Measurements from ENCODE around the gene HAGH.

HAGH gene

DNA sequence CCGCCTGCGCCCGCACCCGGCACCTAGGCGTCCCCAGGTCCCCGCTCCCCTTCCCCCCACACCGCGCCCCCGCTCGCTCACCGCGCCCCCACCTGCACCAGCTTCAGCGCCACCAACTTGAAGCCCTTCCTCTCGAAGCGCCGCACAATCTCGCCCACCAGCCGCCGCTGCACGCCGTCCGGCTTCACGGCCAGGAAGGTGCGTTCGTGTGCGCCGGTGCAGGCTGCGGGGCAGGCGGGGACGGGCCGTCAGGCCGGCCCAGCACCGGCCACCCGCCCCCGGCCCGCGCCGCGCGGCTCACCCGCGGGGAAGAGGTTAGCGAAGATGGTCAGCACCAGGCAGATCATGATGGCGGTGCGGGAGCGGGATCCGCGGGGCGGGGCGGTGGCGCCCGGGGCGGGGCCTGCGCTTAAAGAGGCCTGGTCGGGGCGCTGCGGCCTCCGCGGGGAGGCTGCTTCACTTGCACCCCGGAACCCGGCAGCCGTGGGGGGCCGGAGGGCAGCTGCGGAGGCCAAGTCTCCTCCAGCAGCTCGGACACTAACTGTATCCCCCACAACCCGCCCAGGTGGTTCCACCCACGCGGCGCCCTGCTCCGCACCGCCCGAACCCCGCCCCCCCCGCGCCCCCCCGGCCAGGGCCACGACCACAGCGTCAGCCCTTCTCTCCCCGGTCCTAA lies 55.3 kb downstream of the HAGH start, which contains the start of gene NME3:
NME3 (minus strand) TSS at position 356 of the 676 bp plus-strand sequence; CDS start at position 347, 9 bp downstream.
- Histone ChIP-seq H3K4me3 (ENCODE audit: low read depth, low read length) (peak within 1 kb of the TSS; percentile 95), H3K36me3 (ENCODE audit: control insufficient read depth in 2 of 2, insufficient read depth in 1 of 2, low read length in 2 of 2) (peaks cover 0 to 76% of the 10 kb centered on the region in 2 experiments; a peak in 1 of 3 replicates), H3K9me3 (ENCODE audit: control insufficient read depth, insufficient read depth, low read depth, low read length) (no peaks in the 10 kb centered on the region), H3K4me1 (ENCODE audit: control insufficient read depth, insufficient read depth, low read length) (peaks cover 9% of the 10 kb centered on the region), H3K27ac (ENCODE audit: extremely low read depth, low read depth, low read length) (peak within 1 kb of the TSS; percentile 94)
- TF ChIP-seq, protein P1, sequence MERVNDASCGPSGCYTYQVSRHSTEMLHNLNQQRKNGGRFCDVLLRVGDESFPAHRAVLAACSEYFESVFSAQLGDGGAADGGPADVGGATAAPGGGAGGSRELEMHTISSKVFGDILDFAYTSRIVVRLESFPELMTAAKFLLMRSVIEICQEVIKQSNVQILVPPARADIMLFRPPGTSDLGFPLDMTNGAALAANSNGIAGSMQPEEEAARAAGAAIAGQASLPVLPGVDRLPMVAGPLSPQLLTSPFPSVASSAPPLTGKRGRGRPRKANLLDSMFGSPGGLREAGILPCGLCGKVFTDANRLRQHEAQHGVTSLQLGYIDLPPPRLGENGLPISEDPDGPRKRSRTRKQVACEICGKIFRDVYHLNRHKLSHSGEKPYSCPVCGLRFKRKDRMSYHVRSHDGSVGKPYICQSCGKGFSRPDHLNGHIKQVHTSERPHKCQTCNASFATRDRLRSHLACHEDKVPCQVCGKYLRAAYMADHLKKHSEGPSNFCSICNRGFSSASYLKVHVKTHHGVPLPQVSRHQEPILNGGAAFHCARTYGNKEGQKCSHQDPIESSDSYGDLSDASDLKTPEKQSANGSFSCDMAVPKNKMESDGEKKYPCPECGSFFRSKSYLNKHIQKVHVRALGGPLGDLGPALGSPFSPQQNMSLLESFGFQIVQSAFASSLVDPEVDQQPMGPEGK (tag by site-specific recombination; IDR thresholded peaks at IDR 0.05): peak; percentile 88
- TF ChIP-seq ZNF423 (tag by site-specific recombination; IDR thresholded peaks at IDR 0.05) (peak; percentile 89), ZNF146 (tag by site-specific recombination; IDR thresholded peaks at IDR 0.05) (0 out of 2 replicates have a peak, but pooled peaks have one; percentile 33), KLF10 (tag by site-specific recombination; IDR thresholded peaks at IDR 0.05) (peak; percentile 55; the same call in 1 of the 2 replicates), HOXC10 (CRISPR knock-in tag; IDR thresholded peaks at IDR 0.05) (no peak), ZFHX2 (tag by site-specific recombination; conservative IDR thresholded peaks at IDR 0.05) (peak; percentile 60; the same call in 1 of the 2 replicates), KLF8 (tag by site-specific recombination; IDR thresholded peaks at IDR 0.05) (peak; percentile 87), IKZF3 (tag by site-specific recombination; IDR thresholded peaks at IDR 0.05) (0 out of 2 replicates have a peak, but pooled peaks have one; percentile 5), EGR2 (tag by site-specific recombination; IDR thresholded peaks at IDR 0.05; ENCODE audit: low read depth) (peak; percentile 30; the same call in 1 of the 2 replicates), ZSCAN23 (tag by site-specific recombination; IDR thresholded peaks at IDR 0.05) (no peak), ZNF664 (tag by site-specific recombination; IDR thresholded peaks at IDR 0.05) (no peak), SP3 (tag by site-specific recombination; IDR thresholded peaks at IDR 0.05) (peak; percentile 74), KLF9 (tag by site-specific recombination; IDR thresholded peaks at IDR 0.05; ENCODE audit: low read depth) (peak; percentile 83), ZNF223 (tag by site-specific recombination; IDR thresholded peaks at IDR 0.05) (no peak), GLIS2 (tag by site-specific recombination; IDR thresholded peaks at IDR 0.05) (peak; percentile 86), GLIS1 (tag by site-specific recombination; IDR thresholded peaks at IDR 0.05) (peak; percentile 88), SP2 (tag by site-specific recombination; IDR thresholded peaks at IDR 0.05) (peak; percentile 44), ZFP69B (tag by site-specific recombination; IDR thresholded peaks at IDR 0.05) (peak; percentile 96), ZBTB20 (tag by site-specific recombination; IDR thresholded peaks at IDR 0.05) (peak; percentile 9; the same call in 1 of the 2 replicates), FEZF1 (tag by site-specific recombination; IDR thresholded peaks at IDR 0.05) (no peak)
- TF ChIP-seq, protein P2, sequence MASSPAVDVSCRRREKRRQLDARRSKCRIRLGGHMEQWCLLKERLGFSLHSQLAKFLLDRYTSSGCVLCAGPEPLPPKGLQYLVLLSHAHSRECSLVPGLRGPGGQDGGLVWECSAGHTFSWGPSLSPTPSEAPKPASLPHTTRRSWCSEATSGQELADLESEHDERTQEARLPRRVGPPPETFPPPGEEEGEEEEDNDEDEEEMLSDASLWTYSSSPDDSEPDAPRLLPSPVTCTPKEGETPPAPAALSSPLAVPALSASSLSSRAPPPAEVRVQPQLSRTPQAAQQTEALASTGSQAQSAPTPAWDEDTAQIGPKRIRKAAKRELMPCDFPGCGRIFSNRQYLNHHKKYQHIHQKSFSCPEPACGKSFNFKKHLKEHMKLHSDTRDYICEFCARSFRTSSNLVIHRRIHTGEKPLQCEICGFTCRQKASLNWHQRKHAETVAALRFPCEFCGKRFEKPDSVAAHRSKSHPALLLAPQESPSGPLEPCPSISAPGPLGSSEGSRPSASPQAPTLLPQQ (tag by site-specific recombination; IDR thresholded peaks at IDR 0.05): peak; percentile 97
- TF ChIP-seq, protein P3, sequence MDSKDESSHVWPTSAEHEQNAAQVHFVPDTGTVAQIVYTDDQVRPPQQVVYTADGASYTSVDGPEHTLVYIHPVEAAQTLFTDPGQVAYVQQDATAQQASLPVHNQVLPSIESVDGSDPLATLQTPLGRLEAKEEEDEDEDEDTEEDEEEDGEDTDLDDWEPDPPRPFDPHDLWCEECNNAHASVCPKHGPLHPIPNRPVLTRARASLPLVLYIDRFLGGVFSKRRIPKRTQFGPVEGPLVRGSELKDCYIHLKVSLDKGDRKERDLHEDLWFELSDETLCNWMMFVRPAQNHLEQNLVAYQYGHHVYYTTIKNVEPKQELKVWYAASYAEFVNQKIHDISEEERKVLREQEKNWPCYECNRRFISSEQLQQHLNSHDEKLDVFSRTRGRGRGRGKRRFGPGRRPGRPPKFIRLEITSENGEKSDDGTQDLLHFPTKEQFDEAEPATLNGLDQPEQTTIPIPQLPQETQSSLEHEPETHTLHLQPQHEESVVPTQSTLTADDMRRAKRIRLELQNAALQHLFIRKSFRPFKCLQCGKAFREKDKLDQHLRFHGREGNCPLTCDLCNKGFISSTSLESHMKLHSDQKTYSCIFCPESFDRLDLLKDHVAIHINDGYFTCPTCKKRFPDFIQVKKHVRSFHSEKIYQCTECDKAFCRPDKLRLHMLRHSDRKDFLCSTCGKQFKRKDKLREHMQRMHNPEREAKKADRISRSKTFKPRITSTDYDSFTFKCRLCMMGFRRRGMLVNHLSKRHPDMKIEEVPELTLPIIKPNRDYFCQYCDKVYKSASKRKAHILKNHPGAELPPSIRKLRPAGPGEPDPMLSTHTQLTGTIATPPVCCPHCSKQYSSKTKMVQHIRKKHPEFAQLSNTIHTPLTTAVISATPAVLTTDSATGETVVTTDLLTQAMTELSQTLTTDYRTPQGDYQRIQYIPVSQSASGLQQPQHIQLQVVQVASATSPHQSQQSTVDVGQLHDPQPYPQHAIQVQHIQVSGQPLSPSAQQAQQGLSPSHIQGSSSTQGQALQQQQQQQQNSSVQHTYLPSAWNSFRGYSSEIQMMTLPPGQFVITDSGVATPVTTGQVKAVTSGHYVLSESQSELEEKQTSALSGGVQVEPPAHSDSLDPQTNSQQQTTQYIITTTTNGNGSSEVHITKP (tag by site-specific recombination; IDR thresholded peaks at IDR 0.05): peak; percentile 87
- TF ChIP-seq, protein P4, sequence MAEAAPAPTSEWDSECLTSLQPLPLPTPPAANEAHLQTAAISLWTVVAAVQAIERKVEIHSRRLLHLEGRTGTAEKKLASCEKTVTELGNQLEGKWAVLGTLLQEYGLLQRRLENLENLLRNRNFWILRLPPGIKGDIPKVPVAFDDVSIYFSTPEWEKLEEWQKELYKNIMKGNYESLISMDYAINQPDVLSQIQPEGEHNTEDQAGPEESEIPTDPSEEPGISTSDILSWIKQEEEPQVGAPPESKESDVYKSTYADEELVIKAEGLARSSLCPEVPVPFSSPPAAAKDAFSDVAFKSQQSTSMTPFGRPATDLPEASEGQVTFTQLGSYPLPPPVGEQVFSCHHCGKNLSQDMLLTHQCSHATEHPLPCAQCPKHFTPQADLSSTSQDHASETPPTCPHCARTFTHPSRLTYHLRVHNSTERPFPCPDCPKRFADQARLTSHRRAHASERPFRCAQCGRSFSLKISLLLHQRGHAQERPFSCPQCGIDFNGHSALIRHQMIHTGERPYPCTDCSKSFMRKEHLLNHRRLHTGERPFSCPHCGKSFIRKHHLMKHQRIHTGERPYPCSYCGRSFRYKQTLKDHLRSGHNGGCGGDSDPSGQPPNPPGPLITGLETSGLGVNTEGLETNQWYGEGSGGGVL (tag by site-specific recombination; IDR thresholded peaks at IDR 0.05): peak; percentile 8; the same call in 1 of the 2 replicates
- TF ChIP-seq, protein P5, sequence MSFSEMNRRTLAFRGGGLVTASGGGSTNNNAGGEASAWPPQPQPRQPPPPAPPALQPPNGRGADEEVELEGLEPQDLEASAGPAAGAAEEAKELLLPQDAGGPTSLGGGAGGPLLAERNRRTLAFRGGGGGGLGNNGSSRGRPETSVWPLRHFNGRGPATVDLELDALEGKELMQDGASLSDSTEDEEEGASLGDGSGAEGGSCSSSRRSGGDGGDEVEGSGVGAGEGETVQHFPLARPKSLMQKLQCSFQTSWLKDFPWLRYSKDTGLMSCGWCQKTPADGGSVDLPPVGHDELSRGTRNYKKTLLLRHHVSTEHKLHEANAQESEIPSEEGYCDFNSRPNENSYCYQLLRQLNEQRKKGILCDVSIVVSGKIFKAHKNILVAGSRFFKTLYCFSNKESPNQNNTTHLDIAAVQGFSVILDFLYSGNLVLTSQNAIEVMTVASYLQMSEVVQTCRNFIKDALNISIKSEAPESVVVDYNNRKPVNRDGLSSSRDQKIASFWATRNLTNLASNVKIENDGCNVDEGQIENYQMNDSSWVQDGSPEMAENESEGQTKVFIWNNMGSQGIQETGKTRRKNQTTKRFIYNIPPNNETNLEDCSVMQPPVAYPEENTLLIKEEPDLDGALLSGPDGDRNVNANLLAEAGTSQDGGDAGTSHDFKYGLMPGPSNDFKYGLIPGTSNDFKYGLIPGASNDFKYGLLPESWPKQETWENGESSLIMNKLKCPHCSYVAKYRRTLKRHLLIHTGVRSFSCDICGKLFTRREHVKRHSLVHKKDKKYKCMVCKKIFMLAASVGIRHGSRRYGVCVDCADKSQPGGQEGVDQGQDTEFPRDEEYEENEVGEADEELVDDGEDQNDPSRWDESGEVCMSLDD (tag by site-specific recombination; IDR thresholded peaks at IDR 0.05): peak; percentile 68; the same call in 1 of the 2 replicates
- TF ChIP-seq, protein P6, sequence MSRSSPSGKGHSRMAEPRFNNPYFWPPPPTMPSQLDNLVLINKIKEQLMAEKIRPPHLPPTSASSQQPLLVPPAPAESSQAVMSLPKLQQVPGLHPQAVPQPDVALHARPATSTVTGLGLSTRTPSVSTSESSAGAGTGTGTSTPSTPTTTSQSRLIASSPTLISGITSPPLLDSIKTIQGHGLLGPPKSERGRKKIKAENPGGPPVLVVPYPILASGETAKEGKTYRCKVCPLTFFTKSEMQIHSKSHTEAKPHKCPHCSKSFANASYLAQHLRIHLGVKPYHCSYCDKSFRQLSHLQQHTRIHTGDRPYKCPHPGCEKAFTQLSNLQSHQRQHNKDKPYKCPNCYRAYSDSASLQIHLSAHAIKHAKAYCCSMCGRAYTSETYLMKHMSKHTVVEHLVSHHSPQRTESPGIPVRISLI (tag by site-specific recombination; IDR thresholded peaks at IDR 0.05): no peak
- CTCF ChIA-PET: interaction anchor here (0.6 kb wide), 2 partner anchors 121 to 504 kb away, joined by 3 read pairs; no protein-coding TSS in a partner anchor
- POLR2A ChIA-PET: interaction anchor here (0.7 to 6.0 kb wide), 8 partner anchors 10 to 193 kb away, joined by 3 to 113 read pairs (median 8); partner anchors contain the start of genes CRAMP1, IFT140, JPT2 and MAPK8IP3

Measured in HEK293 (cell line).